Measurements from ENCODE around the gene RFC5. TPM values are rescaled to one million over a fixed set of nuclear protein-coding genes. Genes with fewer than 3 reads are reported as not detected.

RFC5 gene
- total and polyA plus RNA-seq, 9 donors = 13.0 to 20.9 (median 15.9) TPM

GRCh38 chr12:118023301-118023860, 6.9 kb downstream of the RFC5 start:
- H3K4me3 ChIP-seq = no peak overlapping the region
- H3K4me1 ChIP-seq (ENCODE audit: insufficient read depth) = no peaks in the 10 kb centered on the region
- no peaks in the 10 kb centered on the region for H3K27me3 ChIP-seq
- TF ChIP-seq POLR2A (IDR thresholded peaks at IDR 0.05) (no peak), EP300 (IDR thresholded peaks at IDR 0.05) (no peak)
- TF ChIP-seq, protein P1, sequence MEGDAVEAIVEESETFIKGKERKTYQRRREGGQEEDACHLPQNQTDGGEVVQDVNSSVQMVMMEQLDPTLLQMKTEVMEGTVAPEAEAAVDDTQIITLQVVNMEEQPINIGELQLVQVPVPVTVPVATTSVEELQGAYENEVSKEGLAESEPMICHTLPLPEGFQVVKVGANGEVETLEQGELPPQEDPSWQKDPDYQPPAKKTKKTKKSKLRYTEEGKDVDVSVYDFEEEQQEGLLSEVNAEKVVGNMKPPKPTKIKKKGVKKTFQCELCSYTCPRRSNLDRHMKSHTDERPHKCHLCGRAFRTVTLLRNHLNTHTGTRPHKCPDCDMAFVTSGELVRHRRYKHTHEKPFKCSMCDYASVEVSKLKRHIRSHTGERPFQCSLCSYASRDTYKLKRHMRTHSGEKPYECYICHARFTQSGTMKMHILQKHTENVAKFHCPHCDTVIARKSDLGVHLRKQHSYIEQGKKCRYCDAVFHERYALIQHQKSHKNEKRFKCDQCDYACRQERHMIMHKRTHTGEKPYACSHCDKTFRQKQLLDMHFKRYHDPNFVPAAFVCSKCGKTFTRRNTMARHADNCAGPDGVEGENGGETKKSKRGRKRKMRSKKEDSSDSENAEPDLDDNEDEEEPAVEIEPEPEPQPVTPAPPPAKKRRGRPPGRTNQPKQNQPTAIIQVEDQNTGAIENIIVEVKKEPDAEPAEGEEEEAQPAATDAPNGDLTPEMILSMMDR (IDR thresholded peaks at IDR 0.05) = no peak
- no peaks in the 10 kb centered on the region for H3K36me3 ChIP-seq
- no peaks in the 10 kb centered on the region for H3K9me3 ChIP-seq
- no peak overlapping the region for H3K27ac ChIP-seq
- no peak for DNase-seq
- intact Hi-C loops (cut with DNase I) = no loop called here
- 77 to 83% (median 81%) methylated on average over 9 of the region's 9 CpGs for WGBS, 3 donors

GRCh38 chr12:118025168-118025567, 8.7 kb downstream of the RFC5 start:
- Histone ChIP-seq H3K4me3 (no peak overlapping the region), H3K36me3 (no peaks in the 10 kb centered on the region), H3K27ac (no peak overlapping the region), H3K9me3 (no peaks in the 10 kb centered on the region), H3K4me1 (ENCODE audit: insufficient read depth) (no peaks in the 10 kb centered on the region), H3K27me3 (no peaks in the 10 kb centered on the region)
- WGBS, 3 donors = 54 to 66% (median 58%) methylated on average over 4 of the region's 4 CpGs
- no peak for DNase-seq
- TF ChIP-seq POLR2A (IDR thresholded peaks at IDR 0.05) (no peak), EP300 (IDR thresholded peaks at IDR 0.05) (no peak)
- TF ChIP-seq, protein P1 (IDR thresholded peaks at IDR 0.05) = no peak
- intact Hi-C loops (cut with DNase I) = no loop called here

DNA sequence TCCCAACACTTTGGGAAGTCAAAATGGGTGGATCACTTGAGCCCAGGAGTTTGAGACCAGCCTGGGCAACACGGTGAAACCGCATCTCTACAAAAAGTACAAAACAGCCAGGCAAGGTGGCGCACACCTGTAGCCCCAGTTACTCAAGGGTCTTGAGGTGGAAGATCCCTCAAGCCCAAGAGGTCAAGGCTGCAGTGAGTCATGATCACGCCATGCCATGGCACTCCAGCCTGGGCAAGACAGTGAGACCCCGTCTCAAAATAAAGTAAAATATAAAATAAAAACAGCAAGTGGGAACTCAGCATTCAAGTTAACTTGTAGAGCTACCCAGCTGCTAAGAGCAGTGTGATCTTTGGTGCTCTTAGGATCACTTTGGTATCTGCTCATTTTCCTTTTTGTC, 12.7 kb downstream of the RFC5 start:
- no peaks in the 10 kb centered on the region for H3K36me3 ChIP-seq
- H3K4me3 ChIP-seq = no peak overlapping the region
- DNase-seq = no peak
- no peaks in the 10 kb centered on the region for H3K4me1 ChIP-seq (ENCODE audit: insufficient read depth)
- H3K9me3 ChIP-seq = no peaks in the 10 kb centered on the region
- no peaks in the 10 kb centered on the region for H3K27me3 ChIP-seq
- no peak overlapping the region for H3K27ac ChIP-seq
- intact Hi-C loops (cut with DNase I) = no loop called here
- TF ChIP-seq, protein P1 (IDR thresholded peaks at IDR 0.05) = no peak
- no peak for TF ChIP-seq EP300 (IDR thresholded peaks at IDR 0.05)
- no peak for TF ChIP-seq POLR2A (IDR thresholded peaks at IDR 0.05)
- WGBS, 3 donors = 93 to 94% (median 93%) methylated on average over 5 of the region's 5 CpGs

- H3K27ac ChIP-seq = no peak overlapping the region
- H3K4me3 ChIP-seq = no peak overlapping the region
- no peaks in the 10 kb centered on the region for H3K9me3 ChIP-seq
- 90 to 95% (median 92%) methylated on average over 7 of the region's 7 CpGs for WGBS, 3 donors
- TF ChIP-seq EP300 (IDR thresholded peaks at IDR 0.05) = no peak
- TF ChIP-seq, protein P1 (IDR thresholded peaks at IDR 0.05) = no peak
- no peaks in the 10 kb centered on the region for H3K27me3 ChIP-seq
- intact Hi-C loops (cut with DNase I) = no loop called here
- H3K36me3 ChIP-seq = no peaks in the 10 kb centered on the region
- no peak for DNase-seq
- no peaks in the 10 kb centered on the region for H3K4me1 ChIP-seq (ENCODE audit: insufficient read depth)
Observed at GRCh38 chr12:118032188-118032587, 15.7 kb downstream of the RFC5 start.
